GM21576 (cell line): ENCODE data around the gene DCAF4.
"Not testable (repeated sequence)": the region's sequence is repeated elsewhere in the genome, so short reads cannot be mapped to it uniquely, and the experiment has no call there.

ENCODE experiments used
- ATAC-seq: cut with Tn5 transposase; IDR thresholded peaks from one replicate; pipeline ENCODE4 v1.9.1; 2021; ENCODE audit warnings: mild to moderate bottlenecking, moderate library complexity; ENCODE audit not compliant: unreplicated experiment

DCAF4 gene

DNA sequence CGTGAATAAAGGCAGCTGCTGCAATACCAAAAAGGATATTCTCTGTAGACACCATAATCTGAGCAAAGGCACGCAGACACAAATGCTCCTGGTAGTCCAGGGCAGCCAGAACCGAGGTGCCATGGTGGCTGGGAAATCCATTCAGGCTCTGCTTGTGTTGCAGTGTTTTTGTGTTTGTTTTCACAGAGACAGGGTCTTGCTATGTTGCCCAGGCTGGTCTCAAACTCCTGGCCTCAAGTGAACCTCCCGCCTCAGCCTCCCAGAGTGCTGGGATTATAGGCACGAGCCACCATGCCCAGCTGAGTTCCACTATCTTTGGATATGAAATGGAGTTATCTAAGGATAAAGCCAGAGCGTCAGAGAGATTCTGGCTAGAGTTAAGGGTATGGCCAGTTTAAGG lies 39.8 kb downstream of the DCAF4 start:
- ATAC-seq, result no peak

DNA sequence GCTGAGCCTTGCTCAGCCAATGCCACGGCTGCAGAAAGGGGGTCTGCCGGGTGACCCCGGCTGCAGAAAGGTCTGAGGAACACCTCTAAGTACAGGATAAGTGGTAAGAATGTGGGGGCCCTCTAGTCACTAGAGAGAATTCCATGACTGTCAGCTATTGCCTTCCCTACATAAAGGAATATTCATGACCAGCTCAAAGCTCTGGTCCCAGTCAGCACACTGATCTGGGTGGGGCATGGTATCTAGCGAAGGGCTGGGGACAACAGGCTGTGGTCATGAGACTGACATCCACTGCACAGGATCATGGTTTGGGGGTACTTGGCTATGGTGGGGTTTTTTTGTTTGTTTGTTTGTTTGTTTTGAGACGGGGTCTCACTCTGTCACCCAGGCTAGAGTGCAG lies 42.1 kb downstream of the DCAF4 start:
- no peak for ATAC-seq

DNA sequence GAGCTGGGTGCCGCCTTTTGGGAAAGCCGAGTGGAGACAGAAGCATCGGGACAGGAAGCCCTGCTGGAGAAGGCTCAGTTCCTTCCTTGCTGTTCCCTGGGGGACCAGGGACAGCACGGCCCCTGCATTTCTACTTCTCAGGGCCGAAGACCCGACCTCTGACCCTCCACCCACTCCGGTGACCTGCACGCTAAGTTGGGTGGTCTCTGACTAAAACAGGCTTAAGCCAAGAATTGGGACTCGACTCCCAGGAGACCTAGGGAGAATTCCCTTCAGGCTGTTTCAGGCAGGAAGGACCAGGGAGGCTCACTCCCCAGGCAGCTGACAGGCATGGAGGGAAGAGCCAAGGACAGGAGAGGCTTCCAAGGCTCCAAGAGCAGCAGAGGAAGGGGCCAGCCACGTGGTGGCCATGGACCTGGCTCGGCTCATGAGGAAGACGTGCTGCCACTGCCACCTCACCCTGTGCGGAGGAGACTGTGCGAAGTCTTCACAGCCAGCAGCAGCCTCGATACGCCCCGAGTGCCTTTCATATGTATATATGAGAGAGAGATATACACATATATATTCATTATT lies 43.9 kb downstream of the DCAF4 start:
- no peak for ATAC-seq

DNA sequence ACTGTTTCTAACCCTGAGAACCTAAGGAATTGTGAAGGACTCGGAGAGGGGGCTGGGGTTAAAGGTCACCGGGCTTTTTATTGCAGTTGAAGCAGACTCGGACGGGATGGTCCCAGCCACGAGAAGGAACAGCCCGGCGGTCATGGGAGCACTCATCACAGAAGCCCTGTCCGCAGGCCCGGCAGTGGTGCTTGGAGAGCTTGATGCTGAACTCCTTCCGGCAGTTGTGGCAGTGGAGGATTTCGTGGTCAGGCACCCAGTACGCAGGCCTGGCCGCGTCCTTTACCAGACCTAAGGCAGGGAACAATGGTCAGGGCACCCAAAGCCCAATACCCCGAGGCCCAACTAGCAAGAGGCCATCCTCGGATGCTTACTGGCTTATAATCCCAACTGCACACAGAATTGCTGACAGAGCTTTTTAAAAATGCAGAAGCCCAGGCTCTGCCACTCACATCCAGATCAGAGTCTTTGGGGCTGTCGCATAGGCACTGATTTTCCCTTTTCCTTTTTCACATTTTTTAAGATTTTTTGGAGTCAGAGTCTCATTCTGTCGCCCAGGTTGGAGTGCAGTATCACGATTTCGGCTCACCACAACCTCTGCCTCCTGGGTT lies 44.7 kb downstream of the DCAF4 start:
- no peak for ATAC-seq

DNA sequence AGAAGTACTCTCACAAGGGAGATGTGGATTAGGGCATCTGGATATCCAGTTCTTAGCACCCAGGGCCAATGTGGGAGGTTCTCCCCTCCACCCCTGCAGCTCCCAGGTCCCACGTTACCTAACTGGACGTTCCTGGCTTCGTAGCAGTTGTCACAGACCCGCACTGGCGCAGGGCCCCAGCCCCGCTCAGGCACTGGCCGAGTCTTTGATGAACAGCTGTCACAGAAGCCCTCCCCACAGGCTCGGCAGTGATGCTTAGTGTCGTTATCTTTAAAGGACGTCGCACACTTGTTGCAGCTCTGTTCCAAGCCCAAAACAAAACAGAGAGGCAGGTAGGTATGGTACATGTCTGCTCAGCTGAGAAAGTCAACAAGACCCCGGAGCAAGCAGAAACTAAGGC lies 48.4 kb downstream of the DCAF4 start:
- ATAC-seq, result no peak

DNA sequence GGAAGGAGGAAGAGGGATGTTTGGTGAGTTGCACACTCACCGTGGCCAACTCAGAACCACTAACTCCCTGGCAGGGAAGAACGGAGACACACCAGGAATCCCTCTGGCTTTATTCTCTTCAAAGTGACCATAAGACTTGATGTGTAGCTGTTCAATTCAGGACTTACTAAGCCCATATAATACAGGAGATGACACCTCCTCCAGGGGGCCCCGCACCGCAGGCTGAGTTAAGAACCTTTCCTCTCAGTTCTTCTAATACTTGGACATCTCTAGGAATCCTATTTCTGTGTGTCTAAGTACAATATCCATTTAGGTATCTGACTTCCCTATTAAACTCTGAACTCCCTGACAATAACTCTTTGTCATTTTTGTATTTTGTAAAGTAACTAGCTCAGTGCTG lies 49.5 kb downstream of the DCAF4 start:
- ATAC-seq, result no peak

DNA sequence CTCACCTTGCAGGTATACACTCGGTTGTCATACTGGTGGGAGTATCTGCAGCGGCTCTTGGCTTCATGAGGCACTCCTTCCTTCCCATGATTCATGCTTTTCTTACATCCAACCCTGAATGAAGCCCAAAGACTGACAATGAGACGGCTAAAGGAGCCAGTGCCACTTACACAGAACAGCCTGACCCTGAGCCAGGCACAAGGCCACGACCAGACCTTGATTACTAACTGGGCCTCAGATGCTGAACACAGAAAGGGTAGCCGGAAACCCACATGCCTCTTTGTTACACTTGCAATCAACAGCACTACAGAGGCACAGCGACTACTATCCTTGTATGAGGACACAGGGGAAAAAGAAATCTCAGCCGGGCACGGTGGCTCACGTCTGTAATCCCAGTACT lies 52.6 kb downstream of the DCAF4 start:
- ATAC-seq, result no peak

DNA sequence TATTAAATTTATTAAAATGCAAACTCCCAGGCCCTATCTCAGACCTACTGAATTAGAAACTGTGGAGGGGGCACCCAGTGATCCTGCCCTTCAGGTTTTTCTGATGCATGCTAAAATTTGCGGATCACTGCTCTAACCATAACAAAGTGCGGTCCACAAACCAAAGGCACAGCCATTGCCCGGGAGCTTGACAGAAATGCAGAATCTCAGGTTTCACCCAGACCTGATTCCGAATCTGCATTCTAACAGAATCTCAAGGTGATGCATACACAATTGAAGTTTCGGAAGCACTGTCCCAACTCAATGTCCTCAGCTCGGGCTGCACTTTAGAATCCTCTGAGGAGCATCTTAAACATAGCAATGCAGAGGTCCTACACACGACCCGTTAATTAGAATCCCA lies 54.6 kb downstream of the DCAF4 start:
- no peak for ATAC-seq

DNA sequence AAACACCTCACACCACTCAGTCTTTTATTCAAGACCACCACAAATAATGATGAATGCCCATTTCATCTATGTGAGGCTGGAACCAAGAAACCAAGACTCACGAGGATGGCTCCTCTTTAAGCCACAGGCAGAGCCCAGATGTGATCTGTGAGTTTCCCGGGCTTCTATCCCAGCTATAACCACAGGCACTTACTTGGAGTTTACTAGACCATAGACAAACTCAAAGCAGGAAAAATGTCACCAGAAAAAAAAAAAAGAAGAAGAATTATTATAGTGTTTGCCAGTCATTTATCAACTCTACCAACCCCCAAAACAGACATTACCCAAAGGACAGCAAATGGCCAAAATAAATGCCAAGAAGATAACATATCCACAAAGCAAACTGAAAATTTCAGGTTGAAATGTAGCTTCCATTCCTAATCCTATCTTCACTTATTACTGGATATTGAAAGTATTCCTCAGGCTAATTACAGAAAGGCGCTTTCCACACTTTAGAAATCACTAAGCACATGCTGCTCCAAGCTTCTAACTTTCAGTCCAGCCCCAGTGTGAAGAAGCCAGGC lies 56.0 kb downstream of the DCAF4 start:
- ATAC-seq, result no peak

DNA sequence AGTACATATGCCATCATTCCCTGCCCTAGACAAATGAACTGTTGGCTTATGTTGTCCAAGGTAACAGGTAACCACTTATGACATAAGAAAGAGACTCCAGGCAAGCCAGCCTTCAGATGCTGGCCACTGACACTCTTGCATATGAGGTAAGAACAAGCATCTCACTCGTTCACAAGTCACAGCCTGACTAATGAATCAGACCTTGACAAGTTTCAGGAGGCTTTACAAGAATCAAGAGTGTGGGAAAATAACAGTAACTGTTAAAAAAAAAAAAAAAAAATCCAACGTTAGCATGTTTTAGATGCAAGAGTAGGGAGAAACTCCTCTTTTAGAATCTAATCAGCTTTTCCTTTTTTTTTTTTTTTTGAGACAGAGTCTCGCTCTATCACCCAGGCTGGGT lies 60.0 kb downstream of the DCAF4 start:
- no peak for ATAC-seq

DNA sequence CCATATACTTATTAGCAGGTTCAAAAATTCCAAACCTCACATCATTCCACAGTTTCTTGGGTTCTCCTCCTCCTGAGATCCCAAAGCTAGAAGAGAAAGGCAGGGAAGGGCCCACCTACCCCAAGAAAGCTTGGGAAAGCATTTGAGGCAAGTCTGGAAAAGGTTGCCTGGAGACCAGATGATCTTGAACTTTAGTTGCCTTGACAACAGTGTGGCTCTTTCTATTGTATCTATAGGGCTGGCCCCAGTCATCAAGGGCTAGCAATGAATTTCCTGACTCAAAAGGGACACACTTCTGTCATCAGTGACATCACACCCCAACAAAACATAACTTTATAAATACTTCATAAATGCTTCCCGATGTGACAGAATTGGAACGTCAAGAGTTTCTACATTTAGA lies 60.6 kb downstream of the DCAF4 start:
- ATAC-seq, result no peak

DNA sequence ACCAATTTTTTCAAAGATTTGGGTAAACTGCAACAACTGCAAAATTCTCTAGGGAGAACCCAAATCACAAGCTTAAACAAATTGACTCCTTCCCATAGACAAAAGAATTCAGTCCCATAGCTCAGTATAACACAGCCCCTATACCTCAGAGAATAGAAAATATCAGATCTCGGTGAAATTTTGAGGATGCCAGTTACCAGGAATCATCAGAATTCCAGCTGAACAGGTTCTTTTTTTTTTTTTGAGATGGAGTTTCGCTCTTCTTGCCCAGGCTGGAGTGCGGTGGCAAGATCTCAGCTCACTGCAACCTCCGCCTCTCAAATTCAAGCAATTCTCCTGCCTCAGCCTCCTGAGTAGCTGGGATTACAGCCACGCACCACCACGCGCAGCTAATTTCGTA lies 63.9 kb downstream of the DCAF4 start:
- no peak for ATAC-seq

DNA sequence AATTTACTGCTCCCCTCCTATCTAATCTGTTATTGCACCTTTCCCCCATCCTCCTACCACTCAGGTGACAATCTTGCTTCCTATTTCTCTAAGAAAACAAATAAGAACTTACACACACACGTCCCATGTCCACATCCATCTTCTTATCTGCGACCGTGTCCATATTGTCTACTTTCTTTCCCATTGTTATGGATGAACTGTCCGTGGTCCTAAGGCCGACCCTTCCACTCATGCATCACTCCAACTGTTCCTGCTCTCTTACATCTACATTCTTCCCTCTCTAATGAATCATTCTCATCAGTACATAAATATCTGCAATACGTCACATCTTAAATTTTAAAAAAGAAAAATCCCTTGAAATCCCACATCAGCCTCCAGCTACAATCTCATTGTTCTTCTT lies 70.7 kb downstream of the DCAF4 start:
- ATAC-seq, result no peak

DNA sequence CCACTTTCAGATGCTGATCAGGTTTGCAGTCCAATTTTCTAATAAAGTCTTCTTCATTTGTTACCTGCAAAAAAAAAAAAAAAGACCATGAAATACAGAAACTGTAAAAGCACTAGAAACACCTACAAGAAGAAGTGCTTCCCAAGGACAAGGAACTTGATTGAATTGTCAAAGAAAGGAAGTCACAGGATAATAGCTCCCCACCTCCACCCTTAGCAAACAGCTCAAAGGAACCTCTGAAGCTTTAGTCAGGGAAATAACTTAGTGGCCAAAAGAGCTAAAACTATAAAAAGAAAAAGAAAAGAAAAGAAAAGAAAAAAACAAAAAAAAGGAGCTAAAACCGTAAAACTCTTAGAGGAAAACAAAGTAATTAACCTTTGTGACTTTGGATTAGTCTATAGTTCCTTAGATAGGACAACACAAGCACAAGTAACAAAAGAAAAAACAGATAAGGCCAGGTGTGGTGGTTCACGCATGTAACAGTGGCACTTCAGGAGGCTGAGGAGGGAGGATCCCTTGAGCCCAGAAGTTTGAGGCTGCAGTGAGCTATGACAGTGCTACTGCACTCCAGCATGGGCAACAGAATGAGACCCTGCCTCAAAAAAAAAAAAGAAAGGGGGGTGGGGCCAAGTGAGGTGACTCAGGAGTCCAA lies 72.1 kb downstream of the DCAF4 start:
- no peak for ATAC-seq

DNA sequence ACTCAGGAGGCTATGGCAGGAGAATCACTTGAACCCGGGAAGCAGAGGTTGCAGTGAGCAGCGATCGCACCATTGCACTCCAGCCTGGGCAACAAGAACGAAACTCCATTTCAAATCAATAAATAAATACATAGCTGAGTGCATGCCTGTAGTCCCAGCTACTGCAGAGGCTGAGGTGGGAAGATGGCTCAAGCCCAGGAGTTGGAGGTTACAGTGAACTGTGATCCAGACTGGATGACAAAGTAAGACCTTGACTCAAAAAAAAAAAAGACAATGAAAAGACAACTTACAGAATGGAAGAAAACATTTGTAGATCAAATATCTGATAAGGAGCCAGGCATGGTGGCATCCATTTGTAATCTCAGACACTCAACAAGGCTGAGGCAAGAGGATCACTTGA lies 73.1 kb downstream of the DCAF4 start:
- no peak for ATAC-seq

DNA sequence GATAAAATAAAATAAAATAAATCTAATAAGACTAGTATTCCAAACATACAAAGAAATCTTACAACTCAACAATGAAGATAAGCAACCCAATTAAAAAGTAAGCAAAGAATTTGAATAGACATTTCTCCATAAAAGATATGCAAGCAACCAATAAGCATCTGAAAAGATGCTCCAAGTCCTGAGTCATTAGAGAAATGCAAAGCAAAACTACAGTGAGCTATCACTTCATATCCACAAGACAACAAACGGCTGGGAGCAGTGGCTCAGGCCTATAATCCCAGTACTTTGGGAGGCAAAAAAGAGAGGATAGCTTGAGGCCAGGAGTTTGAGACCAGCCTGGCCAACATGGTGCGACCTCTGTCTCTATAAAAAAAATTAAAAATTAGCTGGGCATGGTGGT lies 73.8 kb downstream of the DCAF4 start:
- no peak for ATAC-seq

DNA sequence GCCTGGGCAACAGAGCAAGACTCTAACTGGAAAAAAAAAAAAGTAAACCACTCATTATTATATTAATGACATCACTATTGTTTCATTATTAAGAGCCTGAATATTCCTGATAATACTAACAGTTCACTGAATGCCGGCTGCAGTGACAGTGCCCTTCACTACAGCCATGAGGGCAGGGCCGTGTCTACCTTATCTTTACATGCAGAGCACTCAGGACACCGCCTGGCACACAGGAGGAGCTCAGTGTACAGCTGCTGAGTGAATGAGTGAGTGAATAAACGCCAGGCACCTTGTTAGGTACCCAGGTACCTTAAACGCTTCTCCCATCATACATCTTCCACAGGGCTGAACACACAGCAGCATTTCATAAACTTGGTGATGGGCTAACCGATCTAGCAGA lies 77.4 kb downstream of the DCAF4 start:
- no peak for ATAC-seq

DNA sequence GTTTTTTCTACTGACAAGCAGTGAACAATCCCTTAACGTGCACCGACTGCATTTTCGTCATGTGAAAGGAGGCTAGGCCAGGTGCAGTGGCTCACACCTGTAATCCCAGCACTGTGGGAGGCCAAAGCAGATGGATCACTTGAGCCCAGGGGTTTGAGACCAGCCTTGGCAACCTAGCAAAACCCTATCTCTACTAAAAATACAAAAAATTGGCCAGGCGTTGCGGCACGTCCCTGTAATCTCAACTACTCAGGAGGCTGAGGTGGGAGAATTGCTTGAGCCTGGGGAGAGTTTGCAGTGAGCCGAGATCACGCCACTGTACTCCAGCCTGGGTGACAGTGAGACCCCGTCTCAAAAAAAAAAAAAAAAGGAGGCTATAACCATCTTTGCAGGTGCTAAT lies 78.4 kb downstream of the DCAF4 start:
- ATAC-seq, result not testable (repeated sequence)

DNA sequence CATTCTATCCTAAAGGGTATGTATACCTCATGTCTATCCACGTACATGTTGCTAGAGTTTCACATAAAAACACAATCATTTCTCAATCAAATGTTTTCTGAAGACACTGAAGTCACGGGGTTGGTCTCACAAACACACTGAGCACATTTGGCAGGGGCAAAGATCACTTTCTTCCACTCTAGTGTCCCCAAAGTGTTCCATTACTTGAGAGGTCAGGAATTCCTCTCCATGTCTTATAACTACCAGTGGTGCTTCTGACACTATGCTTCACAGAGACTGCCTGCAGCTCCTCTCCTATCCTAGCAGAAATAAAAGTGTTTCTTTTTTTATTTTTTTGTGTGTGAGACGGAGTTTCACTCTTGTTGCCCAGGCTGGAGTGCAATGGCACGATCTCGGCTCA lies 81.6 kb downstream of the DCAF4 start:
- ATAC-seq, result no peak

DNA sequence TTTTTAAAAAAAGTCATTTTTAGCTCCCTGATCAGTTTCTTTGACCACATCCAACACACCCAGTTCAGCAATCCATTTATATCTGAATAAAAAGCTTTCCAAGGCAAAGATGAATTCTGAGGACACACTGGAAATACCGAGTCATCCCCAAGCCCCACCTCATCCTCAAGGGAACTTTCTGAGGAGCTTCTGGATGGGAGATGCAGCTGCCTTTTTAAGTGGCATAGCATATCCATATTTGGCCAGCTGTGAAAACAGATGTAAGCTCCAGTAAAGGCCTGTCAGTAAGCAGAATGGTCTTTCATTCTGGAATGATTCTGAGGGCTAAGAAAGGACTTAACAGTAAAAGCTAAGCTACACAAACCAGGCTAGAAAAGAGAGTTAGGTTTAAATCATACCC lies 82.2 kb downstream of the DCAF4 start:
- no peak for ATAC-seq
